Measurements from ENCODE around the gene BCL3.
A peak's percentile ranks its signal among the peaks of the same experiment; 100 is the strongest.

DNA sequence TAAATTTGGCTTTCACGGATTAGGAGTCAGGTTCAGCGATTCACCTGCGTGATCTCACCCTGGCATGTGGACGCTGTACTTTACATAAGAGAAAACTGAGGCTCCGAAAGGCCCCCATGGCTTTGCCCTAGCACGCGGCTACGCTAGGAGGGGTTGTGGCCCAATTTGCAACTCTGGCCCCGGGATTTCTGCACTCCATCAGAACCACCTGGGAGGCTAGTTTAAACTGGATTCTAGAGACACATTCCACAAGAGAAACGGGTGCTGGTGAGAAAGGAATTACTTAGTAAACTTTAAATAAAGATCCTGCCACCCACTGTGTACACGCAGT, 6.2 kb downstream of the BCL3 start:
- no peak for TF ChIP-seq ZNF274 (IDR thresholded peaks at IDR 0.05; ENCODE audit: low read depth, low read length)
- no peak for TF ChIP-seq SRF (IDR thresholded peaks at IDR 0.05; ENCODE audit: low read depth)
- no peak for TF ChIP-seq CTCF (IDR thresholded peaks at IDR 0.05 in 2 of 3, conservative IDR thresholded peaks at IDR 0.05 in 1 of 3; ENCODE audit: borderline replicate concordance in 1 of 3, insufficient read depth in 1 of 3, low read depth in 2 of 3, low read length in 2 of 3)
- TF ChIP-seq ELF1 (IDR thresholded peaks at IDR 0.05; ENCODE audit: borderline replicate concordance, low read depth), result no peak
- TF ChIP-seq POLR2A (IDR thresholded peaks at IDR 0.05; ENCODE audit: borderline replicate concordance, extremely low read depth, insufficient read depth, insufficient read length), result no peak
- TF ChIP-seq MAX (IDR thresholded peaks at IDR 0.05), result no peak
- peak; percentile 21; the same call in 1 of the 2 replicates for TF ChIP-seq ZFX (IDR thresholded peaks at IDR 0.05)
